ENCODE data around the gene TPTE2. TPM values are rescaled to one million over a fixed set of nuclear protein-coding genes. Genes with fewer than 3 reads are reported as not detected.

The TPTE2 gene
- 0.22 TPM in 1 of 2 replicates, not detected in the other for total RNA-seq

DNA sequence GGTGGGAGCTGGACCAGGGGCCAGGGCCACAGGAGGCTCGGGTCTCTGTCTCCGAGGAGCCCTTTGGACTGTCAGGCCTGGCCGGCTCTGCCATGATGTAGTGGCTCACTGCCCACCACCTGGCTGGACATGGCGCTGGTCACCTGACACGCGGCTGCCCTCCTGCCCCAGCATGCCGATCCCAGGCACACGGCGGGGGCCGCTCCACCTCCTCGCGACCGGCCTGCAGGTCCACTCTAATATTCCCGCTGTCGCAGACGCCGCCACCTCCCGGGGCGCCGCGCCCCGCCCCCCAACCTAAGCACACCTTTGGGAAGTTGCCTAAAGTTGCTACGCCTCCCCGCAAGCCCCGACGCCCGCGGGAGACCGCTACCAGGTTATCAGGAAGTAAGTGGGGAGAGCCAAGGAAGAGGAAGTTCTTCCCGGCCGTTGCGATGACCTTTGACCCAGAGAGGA is at the start of gene TPTE2:
TSS of gene TPTE2 (minus strand) at position 406 of the 456 bp plus-strand sequence. CDS start 58,298 bp downstream, outside the sequence.

Other genes with a start within 250 kb of the TPTE2 start
- 14.2 and 16.2 TPM in 2 replicates for gene MPHOSPH8, start 72.1 kb upstream of the TPTE2 start, total RNA-seq
- 55.4 and 66.1 TPM in 2 replicates for gene PSPC1, start 221.4 kb upstream of the TPTE2 start, total RNA-seq

Measured in placental pericyte (primary cell).